ENCODE data around the gene F2RL3.
A peak's percentile ranks its signal among the peaks of the same experiment; 100 is the strongest.

F2RL3 gene

GRCh38 chr19:16888629-16889365 is at the start of gene F2RL3:
F2RL3 (plus strand) TSS chr19:16888999; CDS start chr19:16889190, 191 bp downstream.
- H3K36me3 Mint-ChIP-seq (ENCODE audit: low read depth): no peaks in the 10 kb centered on the region
- H3K4me1 Mint-ChIP-seq (ENCODE audit: low read depth): peaks cover 33% of the 10 kb centered on the region
- peak within 1 kb of the TSS; percentile 62 for H3K27ac Mint-ChIP-seq
- peaks cover 82% of the 10 kb centered on the region for H3K27me3 Mint-ChIP-seq
- intact Hi-C loops (cut with micrococcal nuclease): no loop called here
- no peaks in the 10 kb centered on the region for H3K9me3 Mint-ChIP-seq
- peak within 1 kb of the TSS; percentile 58 for H3K4me3 Mint-ChIP-seq

GRCh38 chr19:16841391-16841926 is 47.3 kb upstream of the F2RL3 start:
- Mint-ChIP-seq H3K36me3 (ENCODE audit: low read depth) (peaks cover 99% of the 10 kb centered on the region), H3K4me1 (ENCODE audit: low read depth) (peaks cover 29% of the 10 kb centered on the region), H3K4me3 (no peak overlapping the region), H3K9me3 (no peaks in the 10 kb centered on the region), H3K27me3 (no peaks in the 10 kb centered on the region), H3K27ac (no peak overlapping the region)
- intact Hi-C loops (cut with micrococcal nuclease): no loop called here

- Mint-ChIP-seq H3K4me1 (ENCODE audit: low read depth) (peaks cover 37% of the 10 kb centered on the region), H3K4me3 (no peak overlapping the region), H3K36me3 (ENCODE audit: low read depth) (peaks cover 92% of the 10 kb centered on the region), H3K27ac (peak overlapping the region; percentile 78), H3K27me3 (no peaks in the 10 kb centered on the region), H3K9me3 (no peaks in the 10 kb centered on the region)
- intact Hi-C loops (cut with micrococcal nuclease): no loop called here
These were observed 41.9 kb upstream of the F2RL3 start for GRCh38 chr19:16846901-16847300.

GRCh38 chr19:16847430-16847829 is 41.4 kb upstream of the F2RL3 start:
- Mint-ChIP-seq H3K27me3 (no peaks in the 10 kb centered on the region), H3K27ac (peak overlapping the region; percentile 78), H3K9me3 (no peaks in the 10 kb centered on the region), H3K4me3 (peak overlapping the region; percentile 4), H3K36me3 (ENCODE audit: low read depth) (peaks cover 92% of the 10 kb centered on the region), H3K4me1 (ENCODE audit: low read depth) (peaks cover 37% of the 10 kb centered on the region)
- intact Hi-C loops (cut with micrococcal nuclease): no loop called here

- Mint-ChIP-seq H3K36me3 (ENCODE audit: low read depth) (peaks cover 92% of the 10 kb centered on the region), H3K4me3 (no peak overlapping the region), H3K27me3 (no peaks in the 10 kb centered on the region), H3K9me3 (no peaks in the 10 kb centered on the region), H3K4me1 (ENCODE audit: low read depth) (peaks cover 37% of the 10 kb centered on the region), H3K27ac (no peak overlapping the region)
- intact Hi-C loops (cut with micrococcal nuclease): no loop called here
These were observed 39.6 kb upstream of the F2RL3 start for GRCh38 chr19:16849168-16849567.

GRCh38 chr19:16850133-16850532 is 38.7 kb upstream of the F2RL3 start:
- intact Hi-C loops (cut with micrococcal nuclease): no loop called here
- peaks cover 28% of the 10 kb centered on the region for H3K4me1 Mint-ChIP-seq (ENCODE audit: low read depth)
- H3K36me3 Mint-ChIP-seq (ENCODE audit: low read depth): peaks cover 92% of the 10 kb centered on the region
- no peaks in the 10 kb centered on the region for H3K27me3 Mint-ChIP-seq
- H3K27ac Mint-ChIP-seq: no peak overlapping the region
- H3K9me3 Mint-ChIP-seq: no peaks in the 10 kb centered on the region
- H3K4me3 Mint-ChIP-seq: no peak overlapping the region

- Mint-ChIP-seq H3K9me3 (no peaks in the 10 kb centered on the region), H3K4me1 (ENCODE audit: low read depth) (peaks cover 23% of the 10 kb centered on the region), H3K36me3 (ENCODE audit: low read depth) (peaks cover 92% of the 10 kb centered on the region), H3K27ac (no peak overlapping the region), H3K27me3 (no peaks in the 10 kb centered on the region), H3K4me3 (no peak overlapping the region)
- intact Hi-C loops (cut with micrococcal nuclease): no loop called here
These were observed 37.6 kb upstream of the F2RL3 start for GRCh38 chr19:16851031-16851712.

- peaks cover 5% of the 10 kb centered on the region for H3K4me1 Mint-ChIP-seq (ENCODE audit: low read depth)
- H3K27ac Mint-ChIP-seq: no peak overlapping the region
- no peaks in the 10 kb centered on the region for H3K27me3 Mint-ChIP-seq
- no peak overlapping the region for H3K4me3 Mint-ChIP-seq
- intact Hi-C loops (cut with micrococcal nuclease): no loop called here
- no peaks in the 10 kb centered on the region for H3K9me3 Mint-ChIP-seq
- peaks cover 94% of the 10 kb centered on the region for H3K36me3 Mint-ChIP-seq (ENCODE audit: low read depth)
These were observed 35.7 kb upstream of the F2RL3 start for GRCh38 chr19:16853066-16853465.

- H3K27ac Mint-ChIP-seq: no peak overlapping the region
- peaks cover 99% of the 10 kb centered on the region for H3K36me3 Mint-ChIP-seq (ENCODE audit: low read depth)
- no peaks in the 10 kb centered on the region for H3K4me1 Mint-ChIP-seq (ENCODE audit: low read depth)
- H3K9me3 Mint-ChIP-seq: no peaks in the 10 kb centered on the region
- H3K27me3 Mint-ChIP-seq: peaks cover 2% of the 10 kb centered on the region
- H3K4me3 Mint-ChIP-seq: no peak overlapping the region
- intact Hi-C loops (cut with micrococcal nuclease): no loop called here
These were observed 32.7 kb upstream of the F2RL3 start for GRCh38 chr19:16856091-16856490.

- Mint-ChIP-seq H3K27me3 (peaks cover 3% of the 10 kb centered on the region), H3K9me3 (no peaks in the 10 kb centered on the region), H3K4me1 (ENCODE audit: low read depth) (peaks cover 21% of the 10 kb centered on the region), H3K27ac (no peak overlapping the region), H3K4me3 (no peak overlapping the region), H3K36me3 (ENCODE audit: low read depth) (peaks cover 92% of the 10 kb centered on the region)
- intact Hi-C loops (cut with micrococcal nuclease): no loop called here
These were observed 29.2 kb upstream of the F2RL3 start for GRCh38 chr19:16859626-16860025.

GRCh38 chr19:16860118-16860517 is 28.7 kb upstream of the F2RL3 start:
- Mint-ChIP-seq H3K36me3 (ENCODE audit: low read depth) (peaks cover 92% of the 10 kb centered on the region), H3K27me3 (peaks cover 3% of the 10 kb centered on the region), H3K9me3 (no peaks in the 10 kb centered on the region), H3K4me1 (ENCODE audit: low read depth) (peaks cover 21% of the 10 kb centered on the region), H3K4me3 (no peak overlapping the region), H3K27ac (no peak overlapping the region)
- intact Hi-C loops (cut with micrococcal nuclease): no loop called here

GRCh38 chr19:16861011-16861410 is 27.8 kb upstream of the F2RL3 start:
- Mint-ChIP-seq H3K4me3 (no peak overlapping the region), H3K36me3 (ENCODE audit: low read depth) (peaks cover 92% of the 10 kb centered on the region), H3K4me1 (ENCODE audit: low read depth) (peaks cover 21% of the 10 kb centered on the region), H3K27ac (no peak overlapping the region), H3K27me3 (peaks cover 3% of the 10 kb centered on the region), H3K9me3 (no peaks in the 10 kb centered on the region)
- intact Hi-C loops (cut with micrococcal nuclease): no loop called here

GRCh38 chr19:16861834-16862233 is 27.0 kb upstream of the F2RL3 start:
- intact Hi-C loops (cut with micrococcal nuclease): no loop called here

GRCh38 chr19:16862826-16863415 is 25.9 kb upstream of the F2RL3 start:
- H3K4me3 Mint-ChIP-seq: peak overlapping the region; percentile 2
- H3K27ac Mint-ChIP-seq: peak overlapping the region; percentile 66
- peaks cover 3% of the 10 kb centered on the region for H3K27me3 Mint-ChIP-seq
- no peaks in the 10 kb centered on the region for H3K9me3 Mint-ChIP-seq
- peaks cover 21% of the 10 kb centered on the region for H3K4me1 Mint-ChIP-seq (ENCODE audit: low read depth)
- H3K36me3 Mint-ChIP-seq (ENCODE audit: low read depth): peaks cover 93% of the 10 kb centered on the region
- intact Hi-C loops (cut with micrococcal nuclease): no loop called here

More at GRCh38 chr19:16861834-16862233, 27.0 kb upstream of the F2RL3 start:
- Mint-ChIP-seq H3K36me3 (ENCODE audit: low read depth) (peaks cover 92% of the 10 kb centered on the region), H3K27ac (no peak overlapping the region), H3K27me3 (peaks cover 3% of the 10 kb centered on the region), H3K4me3 (no peak overlapping the region), H3K9me3 (no peaks in the 10 kb centered on the region), H3K4me1 (ENCODE audit: low read depth) (peaks cover 21% of the 10 kb centered on the region)

All from dendritic cell treated with granulocyte-macrophage colony-stimulating factor and Interleukin-4, amounts not matched to agents 40 ng/mL and 50 ng/mL, for 4 days (primary cell).